CD4-positive, alpha-beta T cell (primary cell): ENCODE data around the gene FUBP3. TPM values are rescaled to one million over a fixed set of nuclear protein-coding genes. Genes with fewer than 3 reads are reported as not detected.

Experiments
- ATAC-seq: fragments of 200-7000 bp; cut with Tn5 transposase; one replicate; pipeline ENCODE4 v1.10.0; 2022; ENCODE audit warnings: mild to moderate bottlenecking; ENCODE audit not compliant: poor library complexity
- CTCF ChIA-PET: fragments of 350-600 bp; sonication (Branson Sonifier 250); formaldehyde crosslinking; loops from one replicate; lab custom pipeline; 2021; ENCODE audit warnings: antibody characterized with exemption, inconsistent platforms; lab: Charles Lee
- POLR2A ChIA-PET: fragments of 350-600 bp; sonication (Branson Sonifier 250); formaldehyde crosslinking; loops from one replicate; lab custom pipeline; 2021; ENCODE audit warnings: antibody characterized with exemption, inconsistent platforms; lab: Charles Lee
- DNase-seq, 14 experiments: peaks; one replicate each; pipeline ENCODE4 v3.0.0-alpha.2; 2013 to 2020; ENCODE audit warnings: mixed read lengths in 2 of 14
- H3K27ac ChIP-seq, 2 donors: one replicate each; pipeline versions ENCODE4 v1.5.1 to v1.7.0; 2013; ENCODE audit warnings: low read length in 2 of 2, low read depth in 1 of 2, mild to moderate bottlenecking in 1 of 2
- H3K27me3 ChIP-seq, 2 experiments: 1 replicate in 1 of 2; 2 replicates in 1 of 2; pipeline versions ENCODE4 v1.6.1 to v1.7.0; 2013; ENCODE audit warnings: low read length in 2 of 2, control low read depth in 1 of 2, mild to moderate bottlenecking in 1 of 2, moderate library complexity in 1 of 2; ENCODE audit not compliant: insufficient read depth in 2 of 2, control insufficient read depth in 1 of 2
- H3K36me3 ChIP-seq: one replicate; pipeline ENCODE4 v1.6.1; 2013; ENCODE audit warnings: low read length, control low read depth; ENCODE audit not compliant: insufficient read depth
- H3K4me1 ChIP-seq: one replicate; pipeline ENCODE4 v1.6.1; 2013; ENCODE audit warnings: low read length, control low read depth; ENCODE audit not compliant: insufficient read depth
- H3K4me3 ChIP-seq: one replicate; pipeline ENCODE4 v1.5.1; 2013; ENCODE audit warnings: mild to moderate bottlenecking, low read length, moderate library complexity
- H3K9me3 ChIP-seq, 2 experiments: 1 replicate in 1 of 2; 2 replicates in 1 of 2; pipeline versions ENCODE4 v1.6.1 to v1.7.0; 2013; ENCODE audit warnings: low read length in 2 of 2, mild to moderate bottlenecking in 2 of 2, control low read depth in 1 of 2, moderate library complexity in 1 of 2; ENCODE audit not compliant: control insufficient read depth in 1 of 2, insufficient read depth in 1 of 2
- H3K27ac Mint-ChIP-seq: one replicate; pipeline ENCODE4 v1.8.0; 2020; ENCODE audit warnings: mixed read lengths
- H3K27me3 Mint-ChIP-seq: one replicate; pipeline ENCODE4 v1.8.0; 2021; ENCODE audit warnings: mixed read lengths
- H3K36me3 Mint-ChIP-seq: one replicate; pipeline ENCODE4 v1.8.0; 2021; ENCODE audit warnings: low read depth, mixed read lengths
- H3K4me1 Mint-ChIP-seq: one replicate; pipeline ENCODE4 v1.8.0; 2021; ENCODE audit warnings: low read depth, mixed read lengths
- H3K4me3 Mint-ChIP-seq: one replicate; pipeline ENCODE4 v1.8.0; 2020; ENCODE audit warnings: mild to moderate bottlenecking, mixed read lengths
- H3K9me3 Mint-ChIP-seq: one replicate; pipeline ENCODE4 v1.8.0; 2020; ENCODE audit warnings: mixed read lengths
- intact Hi-C, 2 experiments: fragments of 100-400 bp; cut with DNase I in 1 of 2; cut with micrococcal nuclease in 1 of 2; formaldehyde crosslinking; loops; one replicate each; pipeline versions ENCODE4 v1.15.1 to v1.9.0; 2023 to 2025; cut with DNase I, micrococcal nuclease
- total RNA-seq, 174 experiments: library from RNA in 2 of 174; stranded (reverse) in 2 of 174; gene quantifications; one replicate each; pipeline ENCODE4 v1.2.3 and lab custom pipeline; 2021 to 2026
- TF ChIP-seq, protein P1 (sequence below): fragments of 200-600 bp; IDR thresholded peaks from one replicate; pipeline ENCODE4 v1.8.0; 2022; ENCODE audit warnings: antibody characterized with exemption, mild to moderate bottlenecking

Gene FUBP3
- total RNA-seq, 2 experiments from 2014 or later: 21.2 to 30.2 TPM

DNA sequence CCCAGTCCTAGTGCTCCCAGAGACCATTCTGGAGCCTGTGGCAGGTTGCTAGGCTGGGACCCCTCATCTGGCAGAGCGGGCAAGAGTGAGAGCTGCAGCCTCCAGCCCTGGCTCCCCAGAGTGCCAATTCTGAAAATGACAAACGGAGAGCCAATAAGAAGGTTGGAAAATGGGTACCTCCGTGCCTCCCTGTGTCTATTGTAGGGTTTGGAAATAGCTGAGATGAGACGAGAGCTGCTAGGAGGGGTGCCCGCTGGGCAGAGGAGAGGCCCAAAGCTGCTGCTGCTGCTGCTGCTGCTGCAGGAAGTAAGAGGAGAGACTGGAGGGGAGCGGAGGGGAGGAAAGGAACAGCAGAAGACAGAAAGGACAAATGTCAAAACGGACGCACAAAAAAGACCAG lies 36.0 kb upstream of the FUBP3 start:
- Histone ChIP-seq H3K4me1 (no peaks in the 10 kb centered on the region), H3K4me3 (no peak overlapping the region), H3K27ac (no peak overlapping the region), H3K36me3 (no peaks in the 10 kb centered on the region), H3K27me3 (peaks cover 24% of the 10 kb centered on the region in 2 experiments), H3K9me3 (peaks cover 0 to 3% of the 10 kb centered on the region in 2 experiments)
- no peaks in the 10 kb centered on the region for H3K4me1 Mint-ChIP-seq
- ChIA-PET POLR2A (no interaction called here), CTCF (no interaction called here)
- TF ChIP-seq, protein P1, sequence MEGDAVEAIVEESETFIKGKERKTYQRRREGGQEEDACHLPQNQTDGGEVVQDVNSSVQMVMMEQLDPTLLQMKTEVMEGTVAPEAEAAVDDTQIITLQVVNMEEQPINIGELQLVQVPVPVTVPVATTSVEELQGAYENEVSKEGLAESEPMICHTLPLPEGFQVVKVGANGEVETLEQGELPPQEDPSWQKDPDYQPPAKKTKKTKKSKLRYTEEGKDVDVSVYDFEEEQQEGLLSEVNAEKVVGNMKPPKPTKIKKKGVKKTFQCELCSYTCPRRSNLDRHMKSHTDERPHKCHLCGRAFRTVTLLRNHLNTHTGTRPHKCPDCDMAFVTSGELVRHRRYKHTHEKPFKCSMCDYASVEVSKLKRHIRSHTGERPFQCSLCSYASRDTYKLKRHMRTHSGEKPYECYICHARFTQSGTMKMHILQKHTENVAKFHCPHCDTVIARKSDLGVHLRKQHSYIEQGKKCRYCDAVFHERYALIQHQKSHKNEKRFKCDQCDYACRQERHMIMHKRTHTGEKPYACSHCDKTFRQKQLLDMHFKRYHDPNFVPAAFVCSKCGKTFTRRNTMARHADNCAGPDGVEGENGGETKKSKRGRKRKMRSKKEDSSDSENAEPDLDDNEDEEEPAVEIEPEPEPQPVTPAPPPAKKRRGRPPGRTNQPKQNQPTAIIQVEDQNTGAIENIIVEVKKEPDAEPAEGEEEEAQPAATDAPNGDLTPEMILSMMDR: no peak
- no peak for DNase-seq
- peaks cover 47% of the 10 kb centered on the region for H3K27me3 Mint-ChIP-seq
- intact Hi-C loops: no loop called here
- H3K27ac Mint-ChIP-seq: no peak overlapping the region
- H3K9me3 Mint-ChIP-seq: no peaks in the 10 kb centered on the region
- no peak overlapping the region for H3K4me3 Mint-ChIP-seq
- no peak for ATAC-seq
- H3K36me3 Mint-ChIP-seq: no peaks in the 10 kb centered on the region

DNA sequence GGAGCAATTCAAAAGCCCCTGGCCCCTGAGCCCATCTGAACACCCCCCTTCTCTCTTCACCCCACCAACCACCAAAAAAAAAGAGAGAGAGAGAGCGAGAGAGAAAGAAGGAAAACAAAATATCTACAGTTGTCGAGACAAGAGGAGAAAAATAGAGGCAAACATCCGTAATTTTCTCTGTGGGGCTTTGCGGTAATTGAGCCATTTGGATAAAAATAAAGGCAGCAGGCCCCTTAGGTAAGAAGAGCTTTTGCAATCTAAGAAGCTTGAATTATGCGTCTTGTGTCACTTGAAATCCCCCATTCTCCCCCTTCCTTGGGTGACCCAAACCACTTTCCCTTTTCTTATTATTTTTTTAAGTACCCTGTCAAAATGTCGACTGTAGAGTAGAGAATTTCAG lies 35.5 kb upstream of the FUBP3 start:
- Mint-ChIP-seq H3K4me3 (no peak overlapping the region), H3K36me3 (no peaks in the 10 kb centered on the region), H3K9me3 (no peaks in the 10 kb centered on the region), H3K27ac (no peak overlapping the region), H3K27me3 (peaks cover 42% of the 10 kb centered on the region), H3K4me1 (no peaks in the 10 kb centered on the region)
- DNase-seq (no peak), ATAC-seq (no peak)
- peaks cover 19 to 21% of the 10 kb centered on the region in 2 experiments for H3K27me3 ChIP-seq
- no peak overlapping the region for H3K4me3 ChIP-seq
- TF ChIP-seq, protein P1: no peak
- no peaks in the 10 kb centered on the region for H3K36me3 ChIP-seq
- peaks cover 0 to 7% of the 10 kb centered on the region in 2 experiments for H3K9me3 ChIP-seq
- H3K4me1 ChIP-seq: no peaks in the 10 kb centered on the region
- intact Hi-C loops: no loop called here
- CTCF ChIA-PET: no interaction called here
- H3K27ac ChIP-seq: no peak overlapping the region
- POLR2A ChIA-PET: no interaction called here

DNA sequence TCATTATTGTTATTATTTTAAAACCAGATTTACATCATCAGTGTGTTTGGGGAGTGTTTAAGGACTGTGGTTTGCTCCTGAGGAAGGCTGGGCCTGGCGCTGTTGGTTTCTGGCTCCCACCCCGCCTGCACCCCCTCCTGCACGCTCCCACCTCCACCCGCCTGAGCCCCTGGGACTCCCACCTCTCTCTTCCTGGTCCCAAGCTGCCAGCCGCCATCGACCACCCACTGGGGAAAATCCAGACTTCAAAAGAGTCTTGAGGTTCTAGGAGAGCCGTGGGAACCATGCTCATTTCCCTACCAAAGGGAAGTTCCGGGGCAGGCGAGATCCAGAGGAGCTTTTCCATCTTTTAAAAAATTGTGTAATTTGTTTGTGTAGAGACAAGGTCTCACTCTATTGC lies 35.0 kb upstream of the FUBP3 start:
- ATAC-seq: no peak
- Histone ChIP-seq H3K9me3 (peaks cover 4 to 7% of the 10 kb centered on the region in 2 experiments), H3K36me3 (no peaks in the 10 kb centered on the region), H3K27me3 (peaks cover 18% of the 10 kb centered on the region in 2 experiments), H3K27ac (no peak overlapping the region), H3K4me1 (no peaks in the 10 kb centered on the region), H3K4me3 (no peak overlapping the region)
- Mint-ChIP-seq H3K27me3 (peaks cover 40% of the 10 kb centered on the region), H3K4me1 (no peaks in the 10 kb centered on the region), H3K27ac (no peak overlapping the region), H3K4me3 (no peak overlapping the region), H3K9me3 (no peaks in the 10 kb centered on the region), H3K36me3 (no peaks in the 10 kb centered on the region)
- CTCF ChIA-PET: no interaction called here
- DNase-seq: no peak
- POLR2A ChIA-PET: no interaction called here
- TF ChIP-seq, protein P1: no peak
- intact Hi-C loops: no loop called here
